HG03457 (cell line): ENCODE data around the gene DIAPH3.
"Not testable (repeated sequence)": the region's sequence is repeated elsewhere in the genome, so short reads cannot be mapped to it uniquely, and the experiment has no call there.

Source experiments
- ATAC-seq: cut with Tn5 transposase; IDR thresholded peaks from one replicate; pipeline ENCODE4 v1.9.1; 2021; ENCODE audit warnings: moderate number of reproducible peaks; ENCODE audit not compliant: unreplicated experiment

DIAPH3 gene

DNA sequence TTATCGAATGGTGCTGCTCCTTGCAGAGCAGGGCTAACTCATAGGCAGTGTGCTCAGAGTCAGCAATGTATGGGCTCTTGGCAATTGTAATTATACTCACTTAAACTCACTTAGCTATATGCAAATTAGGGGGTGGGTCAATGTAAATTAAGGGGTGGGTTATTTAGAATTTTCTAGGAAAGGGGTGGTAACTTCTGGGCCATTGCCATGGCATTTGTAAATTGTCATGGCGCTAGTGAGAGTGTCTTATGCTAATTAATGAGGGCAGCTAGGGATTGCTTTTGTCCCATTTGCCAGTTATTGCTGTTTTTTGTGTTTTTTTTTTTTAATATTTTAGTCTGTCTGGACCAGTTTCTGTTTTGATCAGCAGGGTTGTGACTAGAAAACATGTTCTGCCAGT is 68.4 kb downstream of the DIAPH3 start:
- ATAC-seq = no peak

DNA sequence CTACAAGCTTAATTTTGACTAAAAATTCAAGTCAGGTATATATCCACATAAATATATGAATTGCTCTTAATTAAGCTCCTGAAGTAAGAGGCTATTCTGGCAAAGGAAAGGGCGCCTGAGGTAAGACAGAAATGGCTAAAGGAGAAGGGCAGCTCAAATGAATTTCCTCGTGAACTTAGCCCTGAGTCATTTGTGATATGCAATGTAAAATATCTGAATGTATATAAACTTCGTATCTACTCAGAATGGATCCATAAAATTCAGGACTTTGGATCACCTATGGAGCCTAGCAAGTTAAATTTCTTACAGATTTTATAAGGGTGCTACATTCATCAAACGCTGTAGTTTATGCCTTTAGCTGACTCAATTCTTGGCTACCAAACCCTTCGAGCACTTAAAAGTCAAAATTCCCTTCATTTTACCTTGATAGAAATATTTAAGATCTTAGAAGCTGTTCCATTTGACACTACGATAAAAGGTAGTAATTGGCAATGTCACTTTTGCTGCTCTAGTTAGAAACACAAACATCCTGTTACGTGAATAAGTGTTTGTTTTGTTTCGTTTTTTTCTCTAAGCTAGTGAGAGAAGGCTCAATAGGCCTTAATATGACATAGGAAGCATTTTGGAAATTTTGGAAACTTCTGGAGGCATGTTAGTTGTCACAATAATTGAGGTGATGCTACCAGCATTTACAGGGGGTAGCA is 69.2 kb downstream of the DIAPH3 start:
- ATAC-seq = no peak

DNA sequence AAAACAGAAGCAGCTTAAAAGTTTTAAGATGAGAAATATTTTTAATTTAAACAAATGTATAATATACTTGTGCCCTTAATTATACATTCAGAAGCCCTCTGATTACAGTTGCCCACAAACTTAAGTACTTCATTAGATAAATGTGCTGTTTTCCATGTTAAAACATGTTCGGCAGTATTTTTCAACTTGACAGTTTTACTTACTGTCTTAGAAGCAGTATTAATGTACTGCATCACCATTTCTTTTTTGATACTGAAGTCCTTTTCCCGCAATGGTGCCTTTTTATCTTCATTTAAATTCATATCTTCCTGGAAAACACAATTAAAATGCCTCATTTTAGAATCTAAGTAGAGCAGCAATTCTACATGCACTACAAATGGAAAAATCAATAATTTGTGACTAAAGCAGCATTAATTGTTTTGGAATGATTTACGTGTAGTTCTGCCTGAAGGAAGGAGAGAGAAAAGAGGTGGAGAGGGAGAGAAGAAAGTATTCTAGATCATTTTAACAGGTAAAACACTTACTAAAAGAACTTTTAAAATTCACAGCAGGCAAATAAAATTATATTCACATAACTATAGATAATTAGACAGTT is 70.2 kb downstream of the DIAPH3 start:
- ATAC-seq = no peak

DNA sequence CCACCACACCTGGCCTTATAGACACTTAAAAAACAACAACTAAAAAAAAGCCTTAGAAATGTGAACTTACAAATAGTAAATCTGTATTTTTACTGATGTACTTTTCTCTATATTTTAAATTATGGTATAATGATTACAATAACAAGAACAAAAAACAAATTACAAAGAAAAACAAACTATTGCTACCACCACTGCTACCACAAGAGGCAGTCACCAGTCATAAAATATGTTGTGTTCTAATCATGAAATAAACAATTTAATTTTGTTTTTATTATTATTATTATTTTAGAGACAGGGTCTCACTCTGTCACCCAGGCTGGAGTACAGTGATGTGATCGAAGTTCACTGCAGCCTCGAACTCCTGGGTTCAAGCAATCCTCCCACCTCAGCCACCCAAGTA is 72.2 kb downstream of the DIAPH3 start:
- ATAC-seq = no peak

DNA sequence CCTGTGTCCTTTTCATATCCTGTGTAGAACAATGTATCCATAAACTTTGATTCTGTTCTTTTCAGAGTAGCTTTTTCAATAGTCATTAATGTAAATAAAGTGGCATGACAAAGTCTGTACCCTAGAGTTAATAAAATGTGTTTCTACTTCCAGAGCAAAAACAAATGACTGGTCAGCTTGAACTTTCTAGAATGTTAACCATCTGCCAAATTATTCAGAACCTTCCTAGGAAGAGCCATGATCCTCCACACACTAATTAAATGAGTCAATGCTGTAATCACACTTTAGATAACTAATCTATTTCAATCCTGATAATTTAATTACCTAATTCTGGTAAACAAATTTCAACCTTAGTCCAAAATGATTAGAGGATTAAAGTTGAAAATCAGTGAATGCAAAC is 73.2 kb downstream of the DIAPH3 start:
- ATAC-seq = no peak

- ATAC-seq = not testable (repeated sequence)
Measured at GRCh38 chr13:60083780-60084179, 79.9 kb downstream of the DIAPH3 start.

DNA sequence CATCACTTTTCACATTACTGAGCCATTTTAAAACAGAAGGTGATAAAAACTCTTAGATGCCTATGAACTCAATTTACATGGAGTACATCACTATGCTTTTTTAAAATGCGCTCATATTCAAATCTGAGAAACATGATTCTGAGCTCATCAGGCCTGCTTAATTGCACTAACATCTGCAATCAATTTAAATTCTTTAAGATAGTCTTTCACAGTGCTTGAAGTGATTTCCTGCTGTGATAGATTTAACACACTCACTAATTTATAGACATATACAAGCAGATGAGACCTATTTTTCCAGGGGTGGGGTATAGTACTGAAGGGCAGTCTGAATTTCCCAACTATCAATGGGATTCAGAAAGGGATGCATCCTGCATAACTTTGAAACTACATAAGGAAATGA is 82.9 kb downstream of the DIAPH3 start:
- no peak for ATAC-seq

DNA sequence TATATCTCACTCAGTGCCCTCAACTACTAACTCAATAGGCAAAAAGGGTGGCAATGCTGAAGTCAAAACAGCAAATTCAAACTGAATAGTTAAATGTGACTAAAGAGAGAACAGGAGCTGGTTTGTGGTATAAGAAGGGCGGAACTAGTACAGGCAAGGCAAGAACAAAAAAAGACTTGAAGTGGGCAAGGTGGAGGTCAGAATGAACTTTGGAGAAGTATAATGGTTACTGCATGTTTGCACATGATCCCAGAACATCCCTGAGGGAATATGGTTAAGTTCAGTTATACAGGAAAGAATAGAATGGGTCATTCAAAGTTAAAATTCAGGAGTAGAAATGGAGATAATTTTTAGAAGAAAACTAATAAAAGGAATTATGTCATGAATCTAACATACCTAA is 85.5 kb downstream of the DIAPH3 start:
- ATAC-seq = no peak

- no peak for ATAC-seq
Measured at GRCh38 chr13:60075850-60076249, 87.9 kb downstream of the DIAPH3 start.

DNA sequence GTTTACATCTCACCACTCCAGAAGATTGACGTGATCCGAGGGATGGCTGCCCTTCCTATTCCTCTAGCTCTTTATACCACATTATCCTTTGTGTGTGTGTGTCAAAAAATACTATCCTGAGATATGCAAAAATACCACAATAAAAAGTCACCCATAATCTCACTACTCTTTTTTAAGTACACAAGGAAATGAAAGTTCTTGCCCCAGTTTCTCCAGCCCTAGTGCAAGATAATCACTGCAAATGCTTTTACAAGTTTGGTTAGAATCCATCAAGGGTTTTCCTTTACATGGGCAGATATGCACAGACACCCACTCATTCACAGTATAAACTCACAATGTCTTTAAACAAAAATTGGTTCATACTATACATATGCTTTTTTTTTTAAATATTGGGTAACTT is 89.3 kb downstream of the DIAPH3 start:
- ATAC-seq = no peak

GRCh38 chr13:60066226-60066625 is 97.5 kb downstream of the DIAPH3 start:
- ATAC-seq = no peak

DNA sequence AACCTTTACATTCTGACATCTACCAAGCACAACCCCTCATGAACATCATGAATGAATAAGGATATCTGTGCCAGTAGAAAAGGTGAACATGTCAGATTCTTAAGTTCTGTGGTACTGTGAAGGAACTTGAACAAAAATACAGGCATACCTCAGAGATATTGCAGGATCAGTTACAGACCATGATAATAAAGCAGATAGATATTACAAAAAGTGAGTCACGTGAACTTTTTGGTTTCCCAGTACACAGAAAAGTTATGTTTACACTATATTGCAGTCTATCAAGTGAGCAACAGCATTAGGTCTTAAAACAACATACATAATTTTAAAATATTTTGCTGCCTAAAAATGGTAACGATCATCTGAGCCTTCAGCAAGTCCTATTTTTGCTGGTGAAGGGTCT is 101.2 kb downstream of the DIAPH3 start:
- ATAC-seq = no peak

- ATAC-seq = no peak
Measured at GRCh38 chr13:60061737-60062136, 102.0 kb downstream of the DIAPH3 start.

DNA sequence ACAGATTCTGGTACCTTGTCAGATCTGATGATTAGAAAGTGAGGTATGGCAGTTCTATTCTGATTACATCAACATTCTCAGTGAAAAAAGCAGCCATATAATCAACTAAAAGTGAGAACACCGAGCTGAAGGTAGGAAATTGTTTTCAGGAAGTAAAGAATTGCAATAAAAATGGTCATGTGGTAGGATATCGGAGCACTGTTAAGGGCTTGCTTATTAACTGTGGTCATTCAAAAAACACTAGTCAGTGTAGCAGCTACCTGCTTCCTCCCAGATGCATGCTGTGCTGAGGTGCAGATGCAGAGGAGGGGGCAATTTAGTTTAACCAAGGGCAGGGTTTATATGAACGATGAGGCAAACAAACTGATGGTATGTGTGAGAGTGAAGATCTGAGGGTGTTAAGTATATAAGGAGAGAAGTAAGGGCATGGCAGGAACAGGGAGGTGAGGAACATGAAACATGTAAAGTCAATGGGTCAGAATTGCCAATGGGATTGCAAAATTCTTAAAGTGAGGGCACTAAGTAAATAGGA is 111.9 kb downstream of the DIAPH3 start:
- ATAC-seq = no peak

DNA sequence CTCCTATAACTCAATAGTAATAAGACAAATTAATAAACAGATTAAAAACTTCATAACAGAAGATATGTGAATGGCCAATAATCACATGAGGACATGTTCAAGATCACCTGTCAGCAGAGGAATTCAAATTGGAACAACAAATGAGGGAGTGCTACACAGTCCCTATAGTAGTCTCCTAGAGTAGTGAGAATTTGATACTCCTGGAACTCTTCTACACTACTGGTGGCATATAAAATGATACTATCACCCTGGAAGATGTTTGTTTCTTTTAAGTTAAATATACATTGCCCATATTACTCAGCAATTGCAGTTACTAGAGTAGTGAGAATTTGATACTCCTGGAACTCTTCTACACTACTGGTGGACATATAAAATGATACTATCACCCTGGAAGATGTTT is 115.4 kb downstream of the DIAPH3 start:
- not testable (repeated sequence) for ATAC-seq

GRCh38 chr13:60047918-60048317 is 115.8 kb downstream of the DIAPH3 start:
- ATAC-seq = no peak

DNA sequence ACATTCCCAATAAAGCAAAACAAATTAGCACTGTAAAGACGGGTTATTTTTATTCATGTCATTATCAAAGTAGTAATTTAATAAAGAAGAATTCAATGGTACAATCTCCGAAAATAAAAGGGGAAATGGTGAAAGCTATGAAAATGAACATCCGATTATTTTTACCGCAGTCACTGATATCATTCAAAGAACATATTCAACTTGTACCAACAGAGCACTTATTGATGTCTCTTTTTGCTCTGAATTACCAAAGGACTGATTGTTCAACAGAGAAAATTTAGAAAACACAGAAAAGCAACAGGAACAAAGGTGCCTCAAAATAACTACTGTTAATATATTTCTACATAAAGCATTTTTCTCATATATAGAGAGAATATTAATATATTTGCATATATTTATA is 119.4 kb downstream of the DIAPH3 start:
- no peak for ATAC-seq

GRCh38 chr13:60043262-60043661 is 120.5 kb downstream of the DIAPH3 start:
- no peak for ATAC-seq

- not testable (repeated sequence) for ATAC-seq
Measured at GRCh38 chr13:60040668-60041067, 123.1 kb downstream of the DIAPH3 start.

DNA sequence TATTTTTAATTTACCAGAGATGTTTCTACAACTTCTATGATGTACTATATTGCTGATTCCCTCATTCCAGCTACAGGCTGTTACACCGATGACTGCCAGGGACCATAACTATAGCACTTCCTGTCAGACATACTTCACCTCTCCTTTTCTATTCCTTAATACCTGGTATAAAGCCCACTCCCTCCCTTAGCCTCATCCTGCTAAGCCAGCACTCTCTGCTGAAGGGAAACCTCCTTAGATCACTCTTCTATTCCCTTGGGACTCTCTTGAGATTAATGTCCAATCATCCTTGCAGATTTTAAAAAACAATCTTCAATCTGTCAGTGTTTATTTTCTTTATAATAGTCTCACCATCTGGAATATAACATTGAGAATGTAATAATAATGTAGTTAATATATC is 127.9 kb downstream of the DIAPH3 start:
- ATAC-seq = no peak

- no peak for ATAC-seq
Measured at GRCh38 chr13:60032851-60033250, 130.9 kb downstream of the DIAPH3 start.

DNA sequence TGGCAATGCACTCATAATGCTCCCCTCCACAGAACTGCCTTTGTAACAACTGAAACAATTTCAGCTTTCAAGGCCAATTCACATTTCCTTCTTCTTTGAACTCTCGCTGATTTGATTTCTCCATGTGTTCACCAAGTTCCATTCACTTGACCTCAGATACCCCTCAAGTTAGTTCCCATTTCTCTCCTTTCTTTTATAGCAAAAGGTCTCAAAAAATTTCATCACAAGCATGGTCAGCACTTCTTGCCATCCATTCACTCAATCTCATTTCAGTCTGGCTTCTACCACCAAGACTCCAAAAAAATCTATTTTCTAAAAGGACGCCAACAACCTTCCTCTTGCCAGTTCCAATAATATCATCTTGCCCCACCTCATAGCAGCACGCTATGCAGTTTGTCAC is 135.7 kb downstream of the DIAPH3 start:
- ATAC-seq = no peak

- ATAC-seq = no peak
Measured at GRCh38 chr13:60026286-60026685, 137.4 kb downstream of the DIAPH3 start.
